Choroid plexus epithelial cell (primary cell): Measurements from ENCODE around the gene GALNT17.
"Not testable (repeated sequence)": the region's sequence is repeated elsewhere in the genome, so short reads cannot be mapped to it uniquely, and the experiment has no call there.

ENCODE experiments used
- DNase-seq: peaks from one replicate; pipeline ENCODE4 v3.0.0-alpha.2; 2010; ENCODE audit warnings: low read depth
- H3K4me3 ChIP-seq: 2 replicates; pipeline ENCODE4 v1.5.1; 2011; ENCODE audit warnings: low read depth, mild to moderate bottlenecking, control low read depth, low read length, moderate library complexity
- CTCF ChIP-seq: conservative IDR thresholded peaks from 2 replicates; pipeline ENCODE4 v1.5.1; 2011; ENCODE audit warnings: low read depth, mild to moderate bottlenecking, control low read depth, inconsistent platforms, low read length, moderate library complexity

The GALNT17 gene

DNA sequence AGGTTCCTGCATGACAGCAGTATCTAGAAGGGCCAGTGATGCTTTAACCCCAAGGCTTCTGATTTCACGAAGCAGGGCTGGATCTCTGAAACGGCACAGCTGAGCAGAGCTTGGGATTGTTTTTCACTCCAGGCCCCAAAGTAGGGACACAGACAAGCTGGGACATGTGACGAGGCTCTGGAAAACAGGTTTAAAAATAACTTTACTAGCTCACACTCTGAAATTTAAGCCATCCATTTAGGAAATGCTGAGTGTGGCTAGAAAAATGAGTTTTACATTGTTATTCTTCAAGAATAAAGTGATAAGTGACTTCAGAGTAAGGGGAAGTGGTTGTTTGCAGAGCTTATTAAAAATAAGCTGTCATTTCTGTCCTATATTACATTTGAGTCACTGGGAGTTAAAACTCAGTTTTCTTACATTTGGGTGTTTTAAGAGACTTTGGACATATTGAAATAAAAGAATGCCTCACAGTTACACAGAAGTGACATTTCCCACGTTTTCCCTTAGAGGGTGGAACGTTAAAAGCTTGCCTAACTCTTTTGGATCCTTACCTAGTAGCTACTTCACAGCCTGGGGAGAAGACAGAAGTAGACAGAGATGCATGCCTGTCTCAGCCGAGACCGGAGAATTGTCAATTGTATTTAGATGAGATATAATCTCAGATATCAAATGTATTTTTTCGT lies 107.8 kb downstream of the GALNT17 start:
- DNase-seq: no peak
- no peak for TF ChIP-seq CTCF

GRCh38 chr7:71243736-71244410 lies 111.9 kb downstream of the GALNT17 start:
- H3K4me3 ChIP-seq: no peak overlapping the region
- DNase-seq: no peak
- no peak for TF ChIP-seq CTCF

More for the DNA sequence above, 107.8 kb downstream of the GALNT17 start:
- no peak overlapping the region for H3K4me3 ChIP-seq

DNA sequence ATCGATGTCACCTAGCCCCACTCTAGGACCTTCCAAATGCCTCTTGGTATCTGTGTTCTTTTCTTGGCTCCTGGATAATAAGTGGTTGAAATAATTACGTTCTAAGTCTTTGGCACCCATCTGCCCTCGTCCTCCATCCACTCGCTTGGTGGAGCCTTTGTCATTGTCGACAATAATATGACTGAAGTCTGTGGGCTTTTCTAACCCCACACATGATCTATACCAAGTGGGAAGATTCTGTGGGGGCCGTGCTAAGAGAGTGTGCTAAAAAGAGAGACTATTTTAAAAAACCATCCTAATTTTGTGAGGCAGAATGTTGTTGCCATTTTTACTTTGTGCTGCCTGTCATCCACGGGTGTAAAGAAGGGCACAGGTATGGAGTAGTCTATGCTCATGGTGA lies 113.1 kb downstream of the GALNT17 start:
- no peak for TF ChIP-seq CTCF
- no peak for DNase-seq
- H3K4me3 ChIP-seq: no peak overlapping the region

DNA sequence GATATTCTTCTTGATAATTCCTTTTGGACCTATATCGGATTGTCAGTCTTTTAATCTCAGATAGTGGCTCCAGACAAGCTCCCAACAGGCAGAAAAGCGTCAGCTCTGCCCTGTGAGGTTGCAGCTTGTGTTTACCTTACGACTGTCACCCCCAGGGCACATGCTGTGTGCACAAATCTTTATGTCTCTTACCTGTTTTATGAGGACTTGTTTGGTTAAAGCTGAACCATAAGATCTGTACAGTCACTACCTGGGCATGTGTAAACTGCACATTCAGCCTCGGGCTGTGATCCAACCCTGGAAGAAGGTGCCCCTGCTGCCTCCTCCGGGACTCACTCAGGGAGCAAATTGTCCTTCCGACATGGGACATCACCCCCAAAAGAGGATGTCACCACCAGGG lies 119.8 kb downstream of the GALNT17 start:
- no peak for DNase-seq
- no peak for TF ChIP-seq CTCF
- H3K4me3 ChIP-seq: no peak overlapping the region

- TF ChIP-seq CTCF: no peak
- no peak for DNase-seq
- no peak overlapping the region for H3K4me3 ChIP-seq
Measured at GRCh38 chr7:71254751-71255150, 122.8 kb downstream of the GALNT17 start.

GRCh38 chr7:71255537-71256178 lies 123.7 kb downstream of the GALNT17 start:
- DNase-seq: no peak
- no peak overlapping the region for H3K4me3 ChIP-seq
- no peak for TF ChIP-seq CTCF

DNA sequence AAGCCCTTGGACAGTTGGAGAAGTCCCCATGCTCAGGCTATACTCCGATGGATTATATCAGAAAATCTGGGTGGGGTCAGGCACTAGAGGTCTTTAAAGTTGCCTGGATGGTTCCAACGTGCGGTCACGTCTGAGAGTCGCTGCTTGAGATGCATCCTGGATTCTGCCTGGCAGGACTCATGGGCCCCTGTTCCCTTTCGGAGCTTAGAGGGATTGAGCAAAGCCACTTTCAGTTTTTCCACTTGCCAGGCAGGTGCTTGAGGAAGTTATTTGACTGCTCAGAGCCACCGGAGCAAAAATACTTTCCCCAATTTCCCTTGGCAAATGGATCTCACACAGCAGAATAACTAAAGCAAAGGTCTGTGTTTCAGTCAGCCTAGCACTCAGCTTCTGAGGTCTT lies 129.1 kb downstream of the GALNT17 start:
- no peak for TF ChIP-seq CTCF
- DNase-seq: no peak
- no peak overlapping the region for H3K4me3 ChIP-seq

- not testable (repeated sequence) for DNase-seq, H3K4me3 ChIP-seq
Measured at GRCh38 chr7:71262834-71263233, 130.9 kb downstream of the GALNT17 start.
